Measurements from ENCODE around the gene PLAC1.

PLAC1 gene

GRCh38 chrX:134645936-134646543 lies 12.2 kb downstream of the PLAC1 start:
- H3K4me3 ChIP-seq (ENCODE audit: low read depth, low read length): no peak overlapping the region
- TF ChIP-seq CTCF (IDR thresholded peaks at IDR 0.05; ENCODE audit: borderline replicate concordance, insufficient read depth, low read depth, low read length): no peak

- no peak for TF ChIP-seq CTCF (IDR thresholded peaks at IDR 0.05; ENCODE audit: borderline replicate concordance, insufficient read depth, low read depth, low read length)
- no peak overlapping the region for H3K4me3 ChIP-seq (ENCODE audit: low read depth, low read length)
These were observed 15.9 kb downstream of the PLAC1 start for GRCh38 chrX:134642386-134642785.

GRCh38 chrX:134641346-134641745 lies 16.9 kb downstream of the PLAC1 start:
- H3K4me3 ChIP-seq (ENCODE audit: low read depth, low read length): no peak overlapping the region
- no peak for TF ChIP-seq CTCF (IDR thresholded peaks at IDR 0.05; ENCODE audit: borderline replicate concordance, insufficient read depth, low read depth, low read length)

- TF ChIP-seq CTCF (IDR thresholded peaks at IDR 0.05; ENCODE audit: borderline replicate concordance, insufficient read depth, low read depth, low read length): no peak
- H3K4me3 ChIP-seq (ENCODE audit: low read depth, low read length): no peak overlapping the region
These were observed 17.4 kb downstream of the PLAC1 start for GRCh38 chrX:134640914-134641313.

- no peak for TF ChIP-seq CTCF (IDR thresholded peaks at IDR 0.05; ENCODE audit: borderline replicate concordance, insufficient read depth, low read depth, low read length)
These were observed 21.4 kb downstream of the PLAC1 start for GRCh38 chrX:134636851-134637250.

GRCh38 chrX:134634691-134635090 lies 23.6 kb downstream of the PLAC1 start:
- TF ChIP-seq CTCF (IDR thresholded peaks at IDR 0.05; ENCODE audit: borderline replicate concordance, insufficient read depth, low read depth, low read length): no peak
- H3K4me3 ChIP-seq (ENCODE audit: low read depth, low read length): no peak overlapping the region

More at GRCh38 chrX:134636851-134637250, 21.4 kb downstream of the PLAC1 start:
- no peak overlapping the region for H3K4me3 ChIP-seq (ENCODE audit: low read depth, low read length)

GRCh38 chrX:134633832-134634231 lies 24.4 kb downstream of the PLAC1 start:
- no peak overlapping the region for H3K4me3 ChIP-seq (ENCODE audit: low read depth, low read length)
- no peak for TF ChIP-seq CTCF (IDR thresholded peaks at IDR 0.05; ENCODE audit: borderline replicate concordance, insufficient read depth, low read depth, low read length)

Data from GM12875 (cell line).